Measurements from ENCODE around the gene TBATA.

The TBATA gene

DNA sequence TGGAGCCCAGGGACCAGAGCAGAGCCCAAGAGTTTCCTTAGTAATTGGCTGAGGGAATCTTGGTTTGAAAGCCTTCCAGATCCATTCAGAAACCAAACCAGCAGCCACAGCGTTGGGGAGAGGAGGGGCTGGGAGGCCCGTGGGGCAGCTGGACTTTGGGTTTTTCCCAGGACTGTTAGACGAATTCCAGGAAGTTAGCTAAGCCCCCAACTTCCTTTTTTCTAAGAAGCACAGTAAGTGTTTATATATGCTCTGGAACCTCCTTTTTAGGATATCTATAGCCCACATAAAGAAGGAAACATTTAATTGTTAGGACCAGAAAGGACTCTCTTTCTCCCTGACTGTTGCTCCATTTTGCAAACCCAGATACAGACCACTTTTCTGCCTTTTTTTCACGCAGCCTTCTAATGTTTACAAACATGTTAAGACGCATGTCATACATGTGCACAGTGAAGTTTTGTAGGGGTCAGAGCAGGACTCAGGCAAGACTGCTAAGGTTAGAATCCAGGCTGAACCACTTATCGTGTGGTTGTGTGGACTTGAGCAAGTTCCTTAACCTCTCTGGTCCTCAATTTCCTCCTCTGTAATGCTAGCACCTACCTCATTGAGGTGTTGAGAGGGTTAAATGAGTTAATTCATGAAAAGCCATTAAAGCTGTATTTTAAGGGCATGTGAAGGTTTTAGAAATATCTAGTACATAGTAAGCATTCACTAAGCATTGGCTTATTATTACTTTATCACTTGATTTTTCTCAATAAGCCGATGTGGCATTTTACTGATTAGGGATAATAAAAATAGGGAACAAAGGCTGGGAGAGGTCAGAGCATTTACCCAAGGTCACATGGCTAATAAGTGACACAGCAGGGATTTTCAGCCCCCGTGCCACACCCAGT lies 42.4 kb downstream of the TBATA start:
- no peak for DNase-seq (ENCODE audit: low spot score)

DNA sequence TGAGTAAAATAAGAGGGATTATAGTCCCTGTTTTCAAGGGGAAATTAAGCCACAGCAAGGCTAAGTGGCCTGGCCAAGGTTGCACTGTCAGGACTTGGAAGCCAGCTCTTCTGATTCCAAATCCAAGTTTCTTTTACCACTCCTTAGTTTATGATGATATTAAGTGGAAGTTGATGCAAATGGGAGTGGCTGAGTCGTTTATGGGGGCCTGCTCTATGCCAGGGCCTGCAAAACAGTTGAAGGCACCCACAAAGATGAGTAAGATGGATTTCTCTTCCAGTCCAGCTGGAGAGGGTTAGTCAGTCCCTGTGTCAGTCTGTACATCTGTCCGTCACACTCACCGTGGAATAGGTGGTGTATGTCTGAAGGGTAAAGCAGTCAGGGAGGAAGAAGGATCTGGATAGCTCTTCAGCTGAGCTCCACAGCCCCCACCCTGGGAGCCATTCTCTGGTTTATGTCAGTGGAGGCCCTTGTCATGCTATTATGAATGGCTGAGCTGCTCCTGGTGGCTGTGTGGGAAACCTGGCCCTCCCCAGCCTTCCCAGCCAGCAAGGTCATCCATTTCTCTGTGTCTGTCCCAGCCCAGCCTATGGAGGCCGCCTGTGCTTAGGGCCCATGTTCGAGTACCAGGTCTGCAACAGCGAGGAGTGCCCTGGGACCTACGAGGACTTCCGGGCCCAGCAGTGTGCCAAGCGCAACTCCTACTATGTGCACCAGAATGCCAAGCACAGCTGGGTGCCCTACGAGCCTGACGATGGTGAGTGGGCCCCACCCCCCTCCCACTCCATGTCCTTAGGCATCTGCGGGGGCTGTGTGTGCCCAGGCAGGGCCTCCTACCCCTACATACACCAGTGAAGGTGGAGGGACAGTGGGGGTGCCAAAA lies 44.5 kb downstream of the TBATA start:
- DNase-seq (ENCODE audit: low spot score), result no peak

DNA sequence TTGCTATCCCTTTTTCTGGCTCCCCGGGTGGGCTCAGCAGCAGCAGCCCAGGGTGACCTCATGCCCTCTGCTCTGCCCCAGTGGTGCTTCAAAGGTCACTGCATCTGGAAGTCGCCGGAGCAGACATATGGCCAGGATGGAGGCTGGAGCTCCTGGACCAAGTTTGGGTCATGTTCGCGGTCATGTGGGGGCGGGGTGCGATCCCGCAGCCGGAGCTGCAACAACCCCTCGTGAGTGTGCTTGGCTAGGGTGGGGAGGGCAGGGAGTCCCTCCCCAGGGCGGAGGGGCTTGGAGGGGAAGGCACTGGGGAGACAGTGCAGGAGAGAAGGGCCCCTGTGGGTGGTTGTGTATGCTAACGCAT lies 46.4 kb downstream of the TBATA start:
- no peak for DNase-seq (ENCODE audit: low spot score)

DNA sequence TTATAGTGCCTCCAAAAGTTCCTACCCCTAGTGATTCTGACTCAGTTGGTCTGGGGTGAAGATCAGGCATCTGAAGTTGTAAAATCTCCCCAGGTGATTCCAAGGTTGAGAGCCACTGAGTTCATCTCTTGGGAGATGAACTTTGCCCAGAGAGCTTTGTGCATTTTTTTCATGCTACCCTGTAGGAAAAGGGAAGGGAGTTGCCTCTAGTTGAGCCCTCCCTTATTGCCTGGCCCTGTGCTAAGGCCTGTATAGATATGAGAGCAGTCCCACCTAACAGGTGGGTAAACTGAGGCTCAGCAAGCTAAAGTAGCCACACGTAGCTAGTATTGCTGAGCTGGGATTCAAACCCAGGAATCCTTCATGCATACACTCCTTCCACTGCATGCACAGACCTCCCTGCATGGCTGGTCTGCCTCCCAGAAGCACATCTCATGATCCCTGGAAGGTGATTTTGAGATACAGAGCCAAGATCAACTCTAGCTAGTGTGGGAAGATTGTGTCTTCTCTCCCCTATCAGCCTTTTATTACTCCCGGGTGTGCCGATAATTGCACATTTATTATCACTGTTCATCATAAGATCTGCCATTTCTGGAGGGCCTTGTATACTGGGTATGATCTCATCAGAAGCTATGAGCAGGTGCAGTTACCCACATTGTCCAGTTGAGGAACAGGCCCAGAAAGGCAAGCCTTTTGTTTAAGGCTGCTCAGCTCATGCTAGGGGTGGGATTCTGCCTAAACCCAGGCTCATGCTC lies 47.0 kb downstream of the TBATA start:
- DNase-seq (ENCODE audit: low spot score), result no peak

DNA sequence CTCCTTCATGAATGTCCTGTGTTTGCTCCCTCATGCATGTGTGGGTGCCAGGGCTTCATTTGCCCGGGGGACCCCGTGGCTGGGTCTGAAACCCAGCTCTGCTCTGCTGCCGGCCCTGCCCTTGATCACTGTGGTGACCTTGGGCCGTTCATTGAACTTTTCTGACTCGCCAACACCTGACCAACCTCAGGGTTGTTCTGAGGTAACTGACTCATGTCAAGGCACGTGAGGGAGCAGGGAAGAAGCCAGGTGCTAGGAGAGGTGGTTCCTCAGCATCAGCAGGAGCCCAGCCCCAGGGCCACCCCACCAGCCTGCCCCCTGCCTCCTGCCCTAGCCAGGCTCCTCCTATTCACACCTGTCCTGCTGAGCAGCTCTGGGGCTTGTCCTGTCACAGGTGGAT lies 47.9 kb downstream of the TBATA start:
- DNase-seq (ENCODE audit: low spot score), result no peak

DNA sequence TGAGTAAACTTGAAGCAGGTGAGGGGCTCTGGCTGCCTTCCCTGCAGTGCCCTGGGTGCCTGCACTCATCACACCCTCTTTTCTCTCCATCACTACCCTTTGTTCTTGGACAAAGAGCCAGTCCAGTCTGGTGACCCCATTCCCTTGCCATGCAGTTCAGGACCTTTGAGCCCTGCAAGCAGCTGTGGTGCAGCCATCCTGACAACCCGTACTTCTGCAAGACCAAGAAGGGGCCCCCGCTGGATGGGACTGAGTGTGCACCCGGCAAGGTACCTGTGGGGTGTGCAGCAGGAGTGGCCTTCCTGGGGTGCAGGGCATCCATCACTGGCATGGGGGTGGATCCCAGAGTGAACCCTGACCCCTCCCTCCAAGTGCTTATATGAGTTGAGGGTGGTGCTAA lies 48.7 kb downstream of the TBATA start:
- DNase-seq (ENCODE audit: low spot score), result no peak

DNA sequence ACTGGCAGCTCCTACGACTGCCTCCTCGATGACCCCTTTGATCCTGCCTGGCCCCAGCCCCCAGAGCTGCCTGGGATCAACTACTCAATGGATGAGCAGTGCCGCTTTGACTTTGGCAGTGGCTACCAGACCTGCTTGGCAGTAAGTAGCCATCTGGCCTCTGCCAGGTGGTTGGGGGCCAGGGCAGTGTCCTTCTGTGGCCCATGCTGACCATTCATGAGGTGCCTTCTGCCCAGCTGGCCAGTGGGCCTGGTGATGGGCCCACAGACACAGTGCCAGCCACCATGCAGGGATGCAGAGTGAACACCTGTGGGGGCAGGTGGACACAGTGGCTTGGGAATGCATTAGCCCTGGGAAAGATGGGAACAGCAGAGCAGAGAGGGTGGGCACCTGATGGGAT lies 50.0 kb downstream of the TBATA start:
- DNase-seq (ENCODE audit: low spot score), result no peak

DNA sequence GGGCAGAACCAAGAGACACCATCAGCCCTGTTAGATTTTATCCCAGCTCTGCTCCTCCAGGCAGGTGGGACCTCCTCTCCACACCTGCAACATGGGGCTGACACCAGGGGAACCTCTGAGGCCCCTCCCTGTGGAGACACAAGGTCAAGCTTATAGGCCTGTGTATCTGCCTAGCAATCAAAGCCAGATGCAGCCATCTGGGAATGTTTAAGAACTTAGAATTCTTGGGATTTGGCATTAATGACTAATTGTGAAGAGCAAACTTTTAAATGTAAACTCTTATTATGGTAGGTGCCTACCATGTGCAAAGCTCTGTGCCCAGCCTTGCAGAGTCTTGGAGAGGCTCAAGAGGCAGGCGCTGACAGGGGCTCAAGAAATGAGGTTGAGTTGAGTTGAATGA lies 52.1 kb downstream of the TBATA start:
- DNase-seq (ENCODE audit: low spot score), result no peak

DNA sequence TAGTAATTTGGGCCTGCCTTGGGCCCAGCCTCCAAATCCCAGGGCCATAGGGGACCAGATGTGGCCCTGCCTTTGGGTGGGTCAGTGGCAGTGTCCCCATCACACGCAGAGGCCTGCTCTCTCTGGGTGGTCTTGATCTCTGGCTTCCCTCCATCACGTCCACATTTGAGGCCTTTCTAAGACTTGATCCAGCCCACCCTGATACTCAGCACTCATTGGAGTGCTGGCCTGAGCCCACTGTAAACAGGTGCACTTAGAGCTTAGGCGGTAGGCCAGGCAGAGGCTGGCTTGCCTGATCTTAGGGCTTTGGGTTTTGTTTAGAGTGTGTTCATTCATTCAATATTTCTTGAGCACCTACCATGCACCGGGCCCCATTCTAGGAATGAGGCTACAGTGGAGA lies 52.6 kb downstream of the TBATA start:
- DNase-seq (ENCODE audit: low spot score), result no peak

DNA sequence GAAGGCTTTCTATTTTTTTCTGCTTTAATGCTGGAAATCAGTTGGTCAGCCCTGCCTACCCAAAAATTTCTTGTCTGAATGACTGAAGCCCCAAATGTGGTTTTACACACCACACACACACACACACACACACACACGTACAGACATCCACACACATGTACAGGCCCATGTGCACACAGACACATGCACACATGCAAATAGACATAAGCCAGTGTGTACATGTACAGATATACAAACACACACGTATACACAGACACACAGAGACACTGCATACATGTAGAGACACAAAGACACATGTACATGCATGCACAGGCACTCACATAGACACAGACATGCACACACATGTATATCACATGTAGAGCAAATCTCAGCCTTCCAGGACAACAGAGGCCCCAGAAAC lies 54.2 kb downstream of the TBATA start:
- no peak for DNase-seq (ENCODE audit: low spot score)

DNA sequence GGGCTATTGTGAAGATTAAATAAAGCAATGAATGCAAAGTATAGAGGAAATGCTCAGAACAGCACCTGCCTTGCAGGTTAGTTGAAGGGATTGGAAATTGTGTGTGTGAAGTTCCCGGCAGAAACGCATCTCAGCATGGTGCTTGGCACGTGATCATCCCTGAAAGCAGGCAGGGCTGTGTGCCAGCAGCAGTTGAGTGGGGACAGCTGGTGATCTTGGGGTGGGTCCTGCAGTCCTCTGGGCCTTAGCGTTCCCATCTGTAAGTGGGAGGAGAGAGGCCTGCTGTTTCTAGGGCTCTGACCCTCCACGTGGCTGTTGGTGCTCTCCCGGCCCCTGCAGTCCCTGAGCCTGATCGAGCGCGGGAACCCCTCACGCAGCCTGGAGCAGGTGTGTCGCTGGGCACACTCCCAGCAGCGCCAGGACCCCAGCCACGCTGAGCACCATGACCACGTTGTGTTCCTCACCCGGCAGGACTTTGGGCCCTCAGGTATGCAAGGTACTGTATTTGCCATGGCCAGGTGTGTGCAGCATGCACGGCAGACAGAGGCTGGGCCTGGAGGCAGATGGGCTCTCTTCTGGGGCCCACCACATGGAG lies 55.3 kb downstream of the TBATA start:
- no peak for DNase-seq (ENCODE audit: low spot score)

DNA sequence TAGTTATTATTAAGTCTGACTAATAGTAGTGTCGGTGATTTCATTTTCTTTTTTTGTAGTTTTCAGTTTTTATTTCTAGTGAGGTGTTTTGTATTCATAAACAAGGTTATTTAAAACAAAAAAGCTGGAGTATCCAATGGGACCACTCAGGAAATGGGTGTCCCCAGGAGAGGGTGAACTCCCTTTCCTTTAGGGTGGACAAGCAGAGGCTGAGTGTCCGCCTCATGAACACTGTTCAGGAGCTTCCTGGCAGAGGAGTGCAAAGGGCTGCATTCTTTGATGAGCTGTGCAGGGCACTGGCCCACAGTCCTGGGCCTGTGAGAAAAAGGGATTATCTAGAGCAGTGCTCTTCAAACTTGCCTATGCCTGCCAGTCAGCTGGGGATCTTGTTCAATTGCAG lies 56.8 kb downstream of the TBATA start:
- DNase-seq (ENCODE audit: low spot score), result no peak

DNA sequence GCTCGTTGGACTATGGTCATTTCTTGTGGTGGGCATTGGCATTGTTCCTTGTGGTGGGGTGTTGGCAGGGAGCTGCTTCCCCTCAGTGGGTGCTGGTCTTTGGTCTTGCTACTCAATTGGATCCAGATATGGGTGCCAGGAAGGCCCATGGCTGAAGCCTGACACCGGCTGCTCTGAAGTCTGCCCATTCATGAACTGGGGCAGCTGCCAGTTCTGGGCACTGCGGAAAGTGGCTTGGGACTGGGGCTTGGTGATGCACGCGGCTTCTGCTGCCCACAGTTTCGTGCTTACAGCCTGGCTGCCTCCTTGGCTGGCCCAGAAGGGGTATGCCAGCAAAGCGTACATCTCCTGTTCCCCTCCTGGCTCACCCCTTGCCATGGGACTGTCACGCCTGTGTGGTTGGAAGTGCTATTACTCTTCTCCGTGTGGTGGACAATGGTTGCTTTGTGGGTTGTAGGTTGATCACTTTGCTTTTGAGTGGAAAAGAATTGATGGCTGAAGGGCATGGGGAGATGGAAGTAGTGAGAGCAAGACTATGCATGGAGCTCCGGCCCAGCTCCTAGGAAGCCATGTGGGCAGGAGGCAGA lies 58.2 kb downstream of the TBATA start:
- DNase-seq (ENCODE audit: low spot score), result no peak

DNA sequence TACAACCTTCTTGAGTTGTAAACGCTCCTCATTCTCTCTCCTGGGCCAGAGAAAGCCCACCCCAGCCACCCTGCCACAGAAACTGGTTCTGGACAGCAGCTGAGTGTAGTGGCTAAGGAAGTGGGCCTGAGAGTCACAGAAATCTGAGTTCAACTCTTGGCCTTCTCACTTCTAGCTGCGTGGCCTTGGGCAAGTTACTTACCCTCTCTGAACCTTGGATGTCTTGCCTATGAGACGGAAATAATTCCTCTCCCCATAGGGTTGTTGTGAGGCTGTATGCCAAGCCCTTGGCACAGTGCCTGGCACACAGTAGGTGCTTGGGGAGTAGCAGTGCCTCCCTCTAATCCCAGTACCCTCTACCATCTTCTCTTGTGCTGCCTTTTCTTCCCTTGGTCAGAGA lies 61.4 kb downstream of the TBATA start:
- DNase-seq (ENCODE audit: low spot score), result no peak

DNA sequence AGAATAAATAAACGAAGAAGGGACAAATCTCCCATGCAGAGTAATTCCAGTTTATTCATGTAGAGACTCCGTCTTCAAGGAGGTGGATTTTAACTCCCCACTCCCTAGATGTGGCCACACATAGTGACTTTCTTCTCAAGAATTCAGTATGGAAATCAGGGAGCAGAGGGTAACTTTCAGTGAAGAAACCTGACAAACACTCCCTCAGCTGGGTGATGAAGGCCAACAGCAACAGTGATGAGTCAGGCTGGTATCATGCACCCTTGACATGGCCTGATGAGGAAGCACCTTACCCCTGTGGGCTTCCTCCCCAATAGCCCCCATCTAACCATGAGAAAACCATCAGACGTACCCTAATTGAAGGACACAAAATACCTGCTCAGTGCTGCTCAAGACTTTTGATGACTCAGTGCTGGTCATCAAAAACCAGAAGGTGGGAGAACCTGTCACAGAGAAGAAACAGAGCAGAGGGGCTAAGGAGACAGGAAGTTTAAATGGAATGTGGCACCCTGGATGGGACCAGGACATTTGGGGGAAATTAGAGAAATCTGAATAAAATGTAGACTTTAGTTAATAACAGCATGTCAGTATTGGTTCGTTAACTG lies 62.3 kb downstream of the TBATA start:
- DNase-seq (ENCODE audit: low spot score), result no peak

All from CD4-positive, alpha-beta T cell treated with Interleukin-6 at 100 ng/mL for 8 hours (primary cell).